Keratinocyte (primary cell): ENCODE measurements around the gene BRD1. TPM values are rescaled to one million over a fixed set of nuclear protein-coding genes. Genes with fewer than 3 reads are reported as not detected.

Source experiments
- DNase-seq: peaks from one replicate; pipeline ENCODE4 v3.0.0-alpha.2; 2011; ENCODE audit warnings: low read depth, missing footprints, low spot score
- FAIRE-seq: peaks from 2 replicates; lab custom pipeline; 2011; peaks lifted over from hg19 to GRCh38; lab: Jason Lieb, UNC
- H2AFZ ChIP-seq: 2 replicates; pipeline ENCODE4 v1.6.0; 2012; ENCODE audit warnings: low read length, control low read depth, inconsistent platforms; ENCODE audit not compliant: control insufficient read depth
- H3K27ac ChIP-seq: 2 replicates; pipeline ENCODE4 v1.5.1; 2011; ENCODE audit warnings: low read length; ENCODE audit not compliant: control insufficient read depth, insufficient read depth
- H3K27me3 ChIP-seq: 3 replicates; pipeline ENCODE4 v1.6.0; 2011; ENCODE audit warnings: low read length; ENCODE audit not compliant: control insufficient read depth, insufficient read depth; ENCODE audit errors: extremely low read depth
- H3K36me3 ChIP-seq, 2 experiments: 2 replicates in 1 of 2; 3 replicates in 1 of 2; pipeline ENCODE4 v1.5.1; 2011; ENCODE audit warnings: low read length in 2 of 2, mild to moderate bottlenecking in 1 of 2; ENCODE audit not compliant: control insufficient read depth in 2 of 2, insufficient read depth in 2 of 2; ENCODE audit errors: extremely low read depth in 1 of 2
- H3K4me1 ChIP-seq: 3 replicates; pipeline ENCODE4 v1.5.1; 2011; ENCODE audit warnings: low read length; ENCODE audit not compliant: control insufficient read depth, insufficient read depth; ENCODE audit errors: extremely low read depth
- H3K4me2 ChIP-seq: 3 replicates; pipeline ENCODE4 v1.6.0; 2011; ENCODE audit warnings: low read depth, low read length; ENCODE audit not compliant: control insufficient read depth, insufficient read depth; ENCODE audit errors: extremely low read depth
- H3K4me3 ChIP-seq, 3 experiments: fragments of 200-600 bp in 1 of 3; sonication (generic) in 1 of 3; 2 replicates in 2 of 3; 3 replicates in 1 of 3; pipeline ENCODE4 v1.5.1; 2011 to 2016; ENCODE audit warnings: low read length in 3 of 3, mild to moderate bottlenecking in 3 of 3, control low read depth in 2 of 3, inconsistent platforms in 1 of 3, low read depth in 1 of 3, mixed read lengths in 1 of 3, mixed run types in 1 of 3, moderate library complexity in 1 of 3; ENCODE audit not compliant: control insufficient read depth in 2 of 3, insufficient read depth in 2 of 3; ENCODE audit errors: extremely low read depth in 1 of 3
- H3K79me2 ChIP-seq: 2 replicates; pipeline ENCODE4 v1.6.0; 2012; ENCODE audit warnings: low read length; ENCODE audit not compliant: control insufficient read depth, insufficient read depth
- H3K9ac ChIP-seq: 3 replicates; pipeline ENCODE4 v1.6.0; 2011; ENCODE audit warnings: low read length; ENCODE audit not compliant: control insufficient read depth, insufficient read depth; ENCODE audit errors: extremely low read depth
- H3K9me1 ChIP-seq: 3 replicates; pipeline ENCODE4 v1.6.0; 2011; ENCODE audit warnings: low read length; ENCODE audit not compliant: control insufficient read depth, insufficient read depth; ENCODE audit errors: extremely low read depth
- H3K9me3 ChIP-seq: 2 replicates; pipeline ENCODE4 v1.5.1; 2012; ENCODE audit warnings: low read depth, low read length; ENCODE audit not compliant: control insufficient read depth
- H4K20me1 ChIP-seq: 3 replicates; pipeline ENCODE4 v1.6.0; 2011; ENCODE audit warnings: low read length; ENCODE audit not compliant: control insufficient read depth, insufficient read depth; ENCODE audit errors: extremely low read depth
- EZH2 ChIP-seq: IDR thresholded peaks from one replicate; pipeline ENCODE4 v1.6.1; 2012; ENCODE audit warnings: inconsistent platforms, mild to moderate bottlenecking, low read length, moderate library complexity
- dilution Hi-C: fragments of 300-500 bp; cut with MboI; formaldehyde crosslinking; loops from one replicate; pipeline ENCODE4 v1.7.0; 2020; ENCODE audit warnings: low sequenced_read_pairs; ENCODE audit not compliant: extremely low pct_ligation_motif_present
- polyA plus RNA-seq, 5 experiments: library from polyadenylated mRNA; depleted of rRNA in 3 of 5; stranded (reverse) in 3 of 5; stranded (forward) in 1 of 5; unstranded in 1 of 5; fragments of >200 nt; gene quantifications; 1 replicate in 1 of 5; 2 replicates in 3 of 5; 3 replicates in 1 of 5; pipeline versions ENCODE4 v1.2.1 to v1.2.3, GENCODE V29; 2011 to 2012; ENCODE audit warnings: missing spikeins in 2 of 5, low read depth in 1 of 5, low replicate concordance in 1 of 5
- TF ChIP-seq, protein P1 (sequence below), 3 experiments: IDR thresholded peaks in 1 of 3; conservative IDR thresholded peaks in 1 of 3; optimal IDR thresholded peaks in 1 of 3; 2 replicates in 2 of 3; 3 replicates in 1 of 3; pipeline versions ENCODE3 to v1.5.1; 2011; ENCODE audit warnings: low read length in 3 of 3, mild to moderate bottlenecking in 3 of 3, moderate library complexity in 2 of 3, control low read depth in 1 of 3, inconsistent platforms in 1 of 3; ENCODE audit not compliant: insufficient read depth in 2 of 3; ENCODE audit errors: extremely low read depth in 1 of 3

The BRD1 gene
- polyA plus RNA-seq, 1 donor (not counting 4 experiments of a cell fraction or from before 2014, with no cell fraction given): 4.3 TPM

DNA sequence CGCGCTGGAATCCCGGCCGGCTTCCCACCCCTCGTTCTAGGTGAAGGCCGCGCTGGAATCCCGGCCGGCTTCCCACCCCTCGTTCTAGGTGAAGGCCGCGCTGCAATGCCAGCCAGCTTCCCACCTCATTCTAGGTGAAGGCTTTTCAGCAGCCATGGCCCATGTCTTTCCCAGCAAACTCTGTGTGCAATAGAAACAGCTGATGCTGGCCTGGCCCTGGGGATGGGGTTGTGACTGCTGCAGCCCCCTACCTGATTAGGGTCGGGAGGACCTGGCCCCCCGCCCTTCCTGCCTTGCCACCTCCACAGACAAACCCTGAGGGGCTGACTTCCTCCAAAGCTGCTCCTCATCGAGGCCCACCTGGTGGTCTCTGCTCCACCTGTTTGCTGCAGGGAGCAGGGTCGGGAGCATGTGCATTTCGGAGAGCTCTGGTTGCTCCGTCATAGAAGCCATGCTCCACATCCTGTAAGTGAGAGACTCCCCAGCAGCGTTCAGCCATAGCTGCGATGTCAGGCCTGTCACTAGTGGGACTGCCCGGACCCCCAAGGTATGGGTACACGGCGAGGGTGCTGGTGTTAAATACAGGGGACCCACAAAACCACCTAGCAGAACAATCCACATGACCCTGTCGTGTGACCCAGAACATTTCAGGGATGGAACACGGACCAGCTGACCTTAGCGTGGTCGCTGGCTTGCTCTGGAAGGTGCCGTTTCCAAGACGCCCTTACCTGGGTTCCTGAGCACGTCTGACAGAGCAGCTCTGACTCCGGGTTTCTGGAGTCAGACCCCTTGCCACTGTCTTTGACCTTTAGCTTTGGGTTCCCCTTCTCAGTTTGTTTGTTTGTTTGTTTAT, 29.3 kb upstream of the BRD1 start:
- H3K9me3 ChIP-seq: no peaks in the 10 kb centered on the region
- no peak overlapping the region for H3K9ac ChIP-seq
- H3K36me3 ChIP-seq: peaks cover 1 to 4% of the 10 kb centered on the region in 2 experiments
- H3K4me3 ChIP-seq: no peak overlapping the region
- FAIRE-seq (no peak), DNase-seq (no peak)
- TF ChIP-seq, protein P1, sequence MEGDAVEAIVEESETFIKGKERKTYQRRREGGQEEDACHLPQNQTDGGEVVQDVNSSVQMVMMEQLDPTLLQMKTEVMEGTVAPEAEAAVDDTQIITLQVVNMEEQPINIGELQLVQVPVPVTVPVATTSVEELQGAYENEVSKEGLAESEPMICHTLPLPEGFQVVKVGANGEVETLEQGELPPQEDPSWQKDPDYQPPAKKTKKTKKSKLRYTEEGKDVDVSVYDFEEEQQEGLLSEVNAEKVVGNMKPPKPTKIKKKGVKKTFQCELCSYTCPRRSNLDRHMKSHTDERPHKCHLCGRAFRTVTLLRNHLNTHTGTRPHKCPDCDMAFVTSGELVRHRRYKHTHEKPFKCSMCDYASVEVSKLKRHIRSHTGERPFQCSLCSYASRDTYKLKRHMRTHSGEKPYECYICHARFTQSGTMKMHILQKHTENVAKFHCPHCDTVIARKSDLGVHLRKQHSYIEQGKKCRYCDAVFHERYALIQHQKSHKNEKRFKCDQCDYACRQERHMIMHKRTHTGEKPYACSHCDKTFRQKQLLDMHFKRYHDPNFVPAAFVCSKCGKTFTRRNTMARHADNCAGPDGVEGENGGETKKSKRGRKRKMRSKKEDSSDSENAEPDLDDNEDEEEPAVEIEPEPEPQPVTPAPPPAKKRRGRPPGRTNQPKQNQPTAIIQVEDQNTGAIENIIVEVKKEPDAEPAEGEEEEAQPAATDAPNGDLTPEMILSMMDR (optimal IDR thresholded peaks at IDR 0.05 in 1 of 3, IDR thresholded peaks at IDR 0.05 in 1 of 3, conservative IDR thresholded peaks at IDR 0.05 in 1 of 3; ENCODE audit: extremely low read depth in 1 of 3, insufficient read depth in 2 of 3, low read length in 3 of 3): no peak
- no peak for TF ChIP-seq EZH2
- peaks cover 7% of the 10 kb centered on the region for H3K9me1 ChIP-seq
- H3K4me2 ChIP-seq: no peak overlapping the region
- peaks cover 76% of the 10 kb centered on the region for H3K79me2 ChIP-seq
- dilution Hi-C loops: no loop called here
- no peak overlapping the region for H3K27ac ChIP-seq
- peaks cover 10% of the 10 kb centered on the region for H4K20me1 ChIP-seq
- no peaks in the 10 kb centered on the region for H3K27me3 ChIP-seq
- H3K4me1 ChIP-seq: peaks cover 13% of the 10 kb centered on the region
- no peak overlapping the region for H2AFZ ChIP-seq

DNA sequence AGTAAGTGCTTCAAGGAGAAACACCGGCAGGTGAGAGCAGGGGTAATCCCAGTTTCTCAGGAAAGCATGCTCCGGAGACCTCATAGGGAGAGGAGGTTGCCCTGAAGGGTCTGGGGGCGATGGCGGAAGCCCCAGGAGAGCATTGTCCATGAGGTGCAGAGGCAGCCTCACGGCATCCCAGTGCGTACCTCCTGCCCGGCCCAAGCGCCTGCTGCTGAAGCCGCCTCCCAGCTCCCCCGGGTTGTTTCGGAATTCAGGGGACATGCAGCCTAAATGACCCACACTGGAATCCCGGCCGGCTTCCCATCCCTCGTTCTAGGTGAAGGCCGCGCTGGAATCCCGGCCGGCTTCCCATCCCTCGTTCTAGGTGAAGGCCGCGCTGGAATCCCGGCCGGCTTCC, 28.7 kb upstream of the BRD1 start:
- H3K27me3 ChIP-seq: no peaks in the 10 kb centered on the region
- no peak overlapping the region for H3K27ac ChIP-seq
- no peak overlapping the region for H3K9ac ChIP-seq
- dilution Hi-C loops: no loop called here
- no peak overlapping the region for H3K4me2 ChIP-seq
- peaks cover 7% of the 10 kb centered on the region for H3K9me1 ChIP-seq
- no peak overlapping the region for H3K4me3 ChIP-seq
- H4K20me1 ChIP-seq: peaks cover 6% of the 10 kb centered on the region
- peaks cover 13% of the 10 kb centered on the region for H3K4me1 ChIP-seq
- peaks cover 70% of the 10 kb centered on the region for H3K79me2 ChIP-seq
- TF ChIP-seq, protein P1 (optimal IDR thresholded peaks at IDR 0.05 in 1 of 3, IDR thresholded peaks at IDR 0.05 in 1 of 3, conservative IDR thresholded peaks at IDR 0.05 in 1 of 3; ENCODE audit: extremely low read depth in 1 of 3, insufficient read depth in 2 of 3, low read length in 3 of 3): no peak
- no peak for TF ChIP-seq EZH2
- FAIRE-seq: no peak
- H3K36me3 ChIP-seq: peaks cover 1 to 4% of the 10 kb centered on the region in 2 experiments
- no peak for DNase-seq
- no peak overlapping the region for H2AFZ ChIP-seq
- no peaks in the 10 kb centered on the region for H3K9me3 ChIP-seq
